SU-DHL-6 (cell line): ENCODE measurements around the gene PLEKHG2.

ENCODE experiments used
- EZH2phosphoT487 ChIP-seq: fragments of 200-600 bp; sonication (generic), shearing (Covaris generic); conservative IDR thresholded peaks from 2 replicates; pipeline ENCODE4 v1.6.1; 2018; ENCODE audit warnings: mild to moderate bottlenecking, antibody characterized with exemption, low read length, moderate library complexity, mixed read lengths
- TF ChIP-seq, protein P1 (sequence below): fragments of 200-600 bp; sonication (generic); IDR thresholded peaks from one replicate; pipeline ENCODE4 v1.5.1; 2017; ENCODE audit warnings: antibody characterized with exemption, mild to moderate bottlenecking, low read length, moderate library complexity; ENCODE audit not compliant: insufficient read depth, poor library complexity, severe bottlenecking

DNA sequence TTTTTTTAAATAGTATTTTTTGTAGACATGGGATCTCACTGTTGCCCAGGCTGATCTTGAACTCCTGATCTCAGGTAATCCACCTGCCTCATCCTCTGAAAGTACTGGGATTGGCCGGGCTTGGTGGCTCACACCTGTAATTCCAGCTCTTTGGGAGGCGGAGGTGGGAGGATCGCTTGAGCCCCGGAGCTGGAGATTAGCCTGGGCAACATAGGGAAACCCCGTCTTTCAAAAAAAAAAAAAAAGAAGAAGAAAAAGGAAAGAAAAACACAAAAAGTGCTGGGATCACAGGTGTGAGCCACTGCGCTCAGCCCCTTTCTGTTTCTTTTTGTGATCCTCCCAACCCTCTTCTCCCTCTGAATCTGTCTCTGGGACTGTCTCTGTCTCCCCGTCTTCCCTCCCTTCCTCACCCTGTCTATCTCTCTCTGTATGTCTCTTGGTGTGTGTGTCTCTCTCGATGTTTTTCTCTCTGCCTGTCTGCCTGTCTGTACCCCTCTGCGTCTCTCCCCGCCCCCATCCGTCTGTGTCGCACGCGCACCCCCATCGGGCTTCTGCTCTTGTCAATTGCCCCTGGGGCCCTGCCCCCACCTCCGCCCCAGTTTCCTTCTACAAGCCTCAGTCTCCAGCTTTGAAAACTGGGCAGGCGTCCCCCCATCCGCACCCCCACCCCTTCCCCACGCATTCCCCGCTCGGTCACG is 6.4 kb upstream of the PLEKHG2 start:
- TF ChIP-seq, protein P1, sequence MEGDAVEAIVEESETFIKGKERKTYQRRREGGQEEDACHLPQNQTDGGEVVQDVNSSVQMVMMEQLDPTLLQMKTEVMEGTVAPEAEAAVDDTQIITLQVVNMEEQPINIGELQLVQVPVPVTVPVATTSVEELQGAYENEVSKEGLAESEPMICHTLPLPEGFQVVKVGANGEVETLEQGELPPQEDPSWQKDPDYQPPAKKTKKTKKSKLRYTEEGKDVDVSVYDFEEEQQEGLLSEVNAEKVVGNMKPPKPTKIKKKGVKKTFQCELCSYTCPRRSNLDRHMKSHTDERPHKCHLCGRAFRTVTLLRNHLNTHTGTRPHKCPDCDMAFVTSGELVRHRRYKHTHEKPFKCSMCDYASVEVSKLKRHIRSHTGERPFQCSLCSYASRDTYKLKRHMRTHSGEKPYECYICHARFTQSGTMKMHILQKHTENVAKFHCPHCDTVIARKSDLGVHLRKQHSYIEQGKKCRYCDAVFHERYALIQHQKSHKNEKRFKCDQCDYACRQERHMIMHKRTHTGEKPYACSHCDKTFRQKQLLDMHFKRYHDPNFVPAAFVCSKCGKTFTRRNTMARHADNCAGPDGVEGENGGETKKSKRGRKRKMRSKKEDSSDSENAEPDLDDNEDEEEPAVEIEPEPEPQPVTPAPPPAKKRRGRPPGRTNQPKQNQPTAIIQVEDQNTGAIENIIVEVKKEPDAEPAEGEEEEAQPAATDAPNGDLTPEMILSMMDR: no peak
- TF ChIP-seq EZH2phosphoT487: no peak
